NCI-H2227 (cell line): ENCODE results near the gene PHACTR3.

Experiments used
- DNase-seq: peaks from one replicate; lab custom pipeline; 2025; ENCODE audit not compliant: unreplicated experiment; lab: John Stamatoyannopoulos, UW

Gene PHACTR3

GRCh38 chr20:59809630-59810448, 205.5 kb downstream of the PHACTR3 start:
- DNase-seq, result no peak

GRCh38 chr20:59810449-59811187, 206.3 kb downstream of the PHACTR3 start:
- peak; percentile 87 for DNase-seq

- no peak for DNase-seq
Measured at GRCh38 chr20:59811681-59812171, 207.4 kb downstream of the PHACTR3 start.

GRCh38 chr20:59812286-59813125, 208.2 kb downstream of the PHACTR3 start:
- DNase-seq, result no peak

- DNase-seq, result no peak
Measured at GRCh38 chr20:59813126-59813947, 209.0 kb downstream of the PHACTR3 start.

GRCh38 chr20:59813948-59814839, 209.9 kb downstream of the PHACTR3 start:
- DNase-seq, result no peak

GRCh38 chr20:59814840-59815340, 210.6 kb downstream of the PHACTR3 start:
- DNase-seq, result no peak

GRCh38 chr20:59816146-59816738, 211.9 kb downstream of the PHACTR3 start:
- no peak for DNase-seq

- DNase-seq, result no peak
Measured at GRCh38 chr20:59817406-59817805, 213.1 kb downstream of the PHACTR3 start.

GRCh38 chr20:59817846-59818615, 213.7 kb downstream of the PHACTR3 start:
- no peak for DNase-seq

- no peak for DNase-seq
Measured at GRCh38 chr20:59818911-59819310, 214.6 kb downstream of the PHACTR3 start.

GRCh38 chr20:59819496-59820203, 215.3 kb downstream of the PHACTR3 start:
- no peak for DNase-seq

GRCh38 chr20:59820204-59821041, 216.1 kb downstream of the PHACTR3 start:
- DNase-seq, result peak; percentile 28

- DNase-seq, result no peak
Measured at GRCh38 chr20:59821201-59821600, 216.9 kb downstream of the PHACTR3 start.

- no peak for DNase-seq
Measured at GRCh38 chr20:59821788-59822187, 217.4 kb downstream of the PHACTR3 start.

GRCh38 chr20:59822291-59823029, 218.1 kb downstream of the PHACTR3 start:
- DNase-seq, result no peak
